Measurements from ENCODE around the gene ZYG11B. TPM values are rescaled to one million over a fixed set of nuclear protein-coding genes. Genes with fewer than 3 reads are reported as not detected.
"Not testable (repeated sequence)": the region's sequence is repeated elsewhere in the genome, so short reads cannot be mapped to it uniquely, and the experiment has no call there.

ZYG11B gene
- total and polyA plus RNA-seq, 9 donors: 9.8 to 37.1 (median 31.1) TPM

DNA sequence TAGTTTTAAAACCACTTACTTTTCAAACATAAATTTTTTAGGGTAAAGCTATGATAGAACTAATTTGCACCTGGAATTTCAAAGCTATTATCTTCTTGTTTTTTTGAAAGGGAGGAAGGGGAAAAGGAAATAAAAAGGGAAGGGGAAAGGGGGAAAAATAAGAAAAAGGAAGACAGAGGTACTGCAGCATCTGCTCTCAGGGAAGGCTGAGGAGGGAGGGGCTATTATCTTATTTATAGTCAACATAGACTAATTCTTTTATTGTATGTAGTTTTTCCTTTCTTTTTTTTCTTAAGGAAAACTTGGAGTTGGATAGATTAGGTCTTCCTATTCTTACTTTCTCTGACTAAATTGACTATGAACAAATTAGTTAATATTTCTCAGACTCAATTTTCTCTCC is 74.8 kb downstream of the ZYG11B start:
- Histone ChIP-seq H3K36me3 (no peaks in the 10 kb centered on the region), H3K27ac (no peak overlapping the region)

DNA sequence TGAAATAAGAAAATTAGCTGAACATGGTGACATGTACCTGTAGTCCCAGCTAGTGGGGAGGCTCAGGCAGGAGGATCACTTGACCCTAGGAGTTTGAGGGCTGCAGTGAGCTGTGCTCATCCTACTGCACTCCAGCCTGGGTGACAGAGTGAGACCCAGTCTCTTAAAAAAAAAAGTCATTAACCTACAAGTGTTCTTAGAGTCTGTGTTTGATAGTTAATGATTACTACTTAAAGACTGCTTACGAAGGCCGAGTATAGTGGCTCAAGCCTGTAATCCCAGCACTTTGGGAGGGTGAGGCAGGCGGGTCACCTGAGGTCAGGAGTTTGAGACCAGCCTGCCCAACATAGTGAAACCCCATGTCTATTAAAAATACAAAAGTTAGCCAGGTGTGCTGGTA is 77.8 kb downstream of the ZYG11B start:
- 94 to 96% (median 95%) methylated on average over 3 of the region's 3 CpGs for WGBS, 3 donors
- intact Hi-C loops (cut with DNase I); H3K4me1 ChIP-seq (ENCODE audit: insufficient read depth); H3K9me3 ChIP-seq; H3K27me3 ChIP-seq; H3K27ac ChIP-seq; H3K4me3 ChIP-seq; H3K36me3 ChIP-seq; DNase-seq: not testable (repeated sequence)

More for the DNA sequence above, 74.8 kb downstream of the ZYG11B start:
- Histone ChIP-seq H3K9me3 (no peaks in the 10 kb centered on the region), H3K4me1 (ENCODE audit: insufficient read depth) (no peaks in the 10 kb centered on the region), H3K27me3 (no peaks in the 10 kb centered on the region), H3K4me3 (no peak overlapping the region)
- TF ChIP-seq EP300 (IDR thresholded peaks at IDR 0.05) (no peak), POLR2A (IDR thresholded peaks at IDR 0.05) (no peak)
- TF ChIP-seq, protein P1, sequence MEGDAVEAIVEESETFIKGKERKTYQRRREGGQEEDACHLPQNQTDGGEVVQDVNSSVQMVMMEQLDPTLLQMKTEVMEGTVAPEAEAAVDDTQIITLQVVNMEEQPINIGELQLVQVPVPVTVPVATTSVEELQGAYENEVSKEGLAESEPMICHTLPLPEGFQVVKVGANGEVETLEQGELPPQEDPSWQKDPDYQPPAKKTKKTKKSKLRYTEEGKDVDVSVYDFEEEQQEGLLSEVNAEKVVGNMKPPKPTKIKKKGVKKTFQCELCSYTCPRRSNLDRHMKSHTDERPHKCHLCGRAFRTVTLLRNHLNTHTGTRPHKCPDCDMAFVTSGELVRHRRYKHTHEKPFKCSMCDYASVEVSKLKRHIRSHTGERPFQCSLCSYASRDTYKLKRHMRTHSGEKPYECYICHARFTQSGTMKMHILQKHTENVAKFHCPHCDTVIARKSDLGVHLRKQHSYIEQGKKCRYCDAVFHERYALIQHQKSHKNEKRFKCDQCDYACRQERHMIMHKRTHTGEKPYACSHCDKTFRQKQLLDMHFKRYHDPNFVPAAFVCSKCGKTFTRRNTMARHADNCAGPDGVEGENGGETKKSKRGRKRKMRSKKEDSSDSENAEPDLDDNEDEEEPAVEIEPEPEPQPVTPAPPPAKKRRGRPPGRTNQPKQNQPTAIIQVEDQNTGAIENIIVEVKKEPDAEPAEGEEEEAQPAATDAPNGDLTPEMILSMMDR (IDR thresholded peaks at IDR 0.05): no peak
- intact Hi-C loops (cut with DNase I): no loop called here
- no peak for DNase-seq

DNA sequence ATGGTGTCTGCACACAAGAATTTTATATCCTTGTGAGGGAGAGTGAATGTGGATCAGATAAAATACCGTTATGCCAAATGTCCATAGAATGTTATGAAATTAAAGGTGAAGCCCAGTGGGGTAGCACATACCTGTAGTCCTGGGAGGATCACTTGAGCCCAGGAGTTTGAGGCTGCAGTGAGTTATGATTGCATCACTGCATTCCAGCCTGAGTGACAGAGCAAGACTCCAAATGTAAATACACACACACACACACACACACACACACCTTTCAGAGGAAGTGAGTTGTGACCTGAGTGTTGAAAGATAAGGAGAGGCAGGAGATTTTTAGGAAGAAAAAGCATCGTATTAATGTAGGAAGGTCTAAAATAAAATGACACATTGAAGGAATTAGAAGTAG is 88.2 kb downstream of the ZYG11B start:
- no peaks in the 10 kb centered on the region for H3K4me1 ChIP-seq (ENCODE audit: insufficient read depth)
- no peaks in the 10 kb centered on the region for H3K27me3 ChIP-seq
- no peak overlapping the region for H3K27ac ChIP-seq
- no peak overlapping the region for H3K4me3 ChIP-seq
- DNase-seq: no peak
- no peaks in the 10 kb centered on the region for H3K36me3 ChIP-seq
- intact Hi-C loops (cut with DNase I): no loop called here
- TF ChIP-seq, protein P1 (IDR thresholded peaks at IDR 0.05): no peak
- TF ChIP-seq EP300 (IDR thresholded peaks at IDR 0.05): no peak
- TF ChIP-seq POLR2A (IDR thresholded peaks at IDR 0.05): no peak
- H3K9me3 ChIP-seq: no peaks in the 10 kb centered on the region
- WGBS, 3 donors: 92 to 96% (median 94%) methylated on average over 2 of the region's 2 CpGs

DNA sequence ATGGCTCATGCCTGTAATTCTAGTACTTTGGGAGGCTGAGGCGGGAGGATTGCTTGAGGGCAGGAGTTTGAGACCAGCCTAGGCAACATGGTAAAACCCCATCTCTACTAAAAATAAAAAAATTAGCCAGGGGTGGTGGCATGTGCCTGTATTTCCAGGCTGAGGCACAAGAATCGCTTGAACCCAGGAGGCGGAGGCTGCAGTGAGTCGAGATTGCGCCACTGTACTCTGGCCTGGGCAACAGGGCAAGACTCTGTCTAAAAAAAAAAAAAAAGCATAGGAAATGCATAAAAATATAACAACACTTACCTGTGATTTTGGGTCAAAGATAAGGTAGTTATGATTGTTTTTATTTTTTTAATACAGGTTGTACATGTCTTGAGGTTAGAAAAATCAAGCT is 94.6 kb downstream of the ZYG11B start:
- H3K4me3 ChIP-seq; H3K36me3 ChIP-seq; H3K4me1 ChIP-seq (ENCODE audit: insufficient read depth); intact Hi-C loops (cut with DNase I); H3K27ac ChIP-seq; H3K9me3 ChIP-seq; DNase-seq; H3K27me3 ChIP-seq: not testable (repeated sequence)
- WGBS, 3 donors: 96 to 100% (median 96%) methylated on average over 5 of the region's 5 CpGs

DNA sequence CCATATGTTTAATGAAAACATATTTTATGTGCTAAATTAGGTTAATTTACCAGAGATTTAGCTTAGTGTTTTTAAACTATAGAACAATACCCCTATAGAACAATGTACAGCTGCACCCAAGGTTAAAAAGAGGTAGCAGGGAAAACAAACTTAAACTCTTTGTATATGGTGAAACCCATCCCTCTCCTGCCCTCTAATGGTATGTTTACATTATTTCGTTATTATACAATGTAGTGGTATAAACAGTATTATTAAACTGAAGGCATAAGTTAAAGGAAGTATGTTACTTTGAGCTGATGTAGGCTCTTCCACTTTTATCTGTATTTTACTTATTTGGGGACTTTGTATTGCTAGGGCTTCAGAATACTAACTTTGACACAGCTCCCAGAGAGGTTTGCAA is 99.6 kb downstream of the ZYG11B start:
- H3K36me3 ChIP-seq: no peaks in the 10 kb centered on the region
- intact Hi-C loops (cut with DNase I): no loop called here
- WGBS, 3 donors: 11 to 17% (median 17%) methylated on average over 1 of the region's 1 CpG

More for the DNA sequence above, 99.6 kb downstream of the ZYG11B start:
- no peak for DNase-seq
- Histone ChIP-seq H3K27me3 (no peaks in the 10 kb centered on the region), H3K4me3 (no peak overlapping the region), H3K9me3 (no peaks in the 10 kb centered on the region), H3K4me1 (ENCODE audit: insufficient read depth) (no peaks in the 10 kb centered on the region), H3K27ac (no peak overlapping the region)
- no peak for TF ChIP-seq EP300 (IDR thresholded peaks at IDR 0.05)
- no peak for TF ChIP-seq POLR2A (IDR thresholded peaks at IDR 0.05)
- TF ChIP-seq, protein P1 (IDR thresholded peaks at IDR 0.05): no peak

Data from ovary (tissue), 9 donors.